ENCODE data around the gene RAD51B.

Gene RAD51B

DNA sequence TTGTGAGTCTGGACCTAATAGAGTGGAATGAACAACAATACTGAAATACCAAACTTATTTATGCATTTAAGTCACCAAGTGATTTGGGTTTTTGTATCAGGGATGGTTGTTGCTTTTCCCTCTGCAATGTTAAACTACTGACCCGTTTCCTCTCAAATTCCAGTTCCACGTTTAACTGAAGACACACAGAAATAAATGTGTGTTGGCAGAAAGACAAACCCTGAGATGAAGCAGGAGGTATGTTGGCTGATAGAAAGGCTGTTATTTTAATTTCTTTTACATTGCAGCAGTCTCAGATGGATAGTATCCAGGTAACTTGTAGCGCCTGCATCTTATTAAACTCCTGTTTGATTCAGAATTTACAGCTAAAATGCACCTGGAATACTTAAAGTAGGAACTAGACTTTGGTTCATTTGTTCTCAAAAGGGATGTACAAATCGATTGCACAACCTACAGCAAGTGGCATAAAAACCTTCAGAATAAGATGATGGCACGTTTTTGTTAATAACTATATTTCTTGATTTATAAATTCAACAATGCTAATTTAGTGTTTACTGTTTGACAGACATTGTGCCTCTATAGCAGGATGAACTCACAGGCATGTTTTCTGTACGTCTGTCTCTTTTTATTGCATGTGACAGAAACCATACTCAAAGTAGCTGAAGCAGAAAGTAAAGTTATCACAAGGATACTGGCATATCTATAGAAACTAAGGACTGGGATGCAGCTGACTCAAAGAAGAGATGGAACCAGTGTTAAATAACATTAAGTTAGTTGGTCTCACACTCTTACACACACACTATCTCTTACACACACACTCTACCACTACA is 567.6 kb downstream of the RAD51B start:
- Histone ChIP-seq H3K27ac (peak overlapping the region in 3 of 21 experiments; percentile 7 to 77 (median 65)), H3K4me3 (no peak overlapping the region)

DNA sequence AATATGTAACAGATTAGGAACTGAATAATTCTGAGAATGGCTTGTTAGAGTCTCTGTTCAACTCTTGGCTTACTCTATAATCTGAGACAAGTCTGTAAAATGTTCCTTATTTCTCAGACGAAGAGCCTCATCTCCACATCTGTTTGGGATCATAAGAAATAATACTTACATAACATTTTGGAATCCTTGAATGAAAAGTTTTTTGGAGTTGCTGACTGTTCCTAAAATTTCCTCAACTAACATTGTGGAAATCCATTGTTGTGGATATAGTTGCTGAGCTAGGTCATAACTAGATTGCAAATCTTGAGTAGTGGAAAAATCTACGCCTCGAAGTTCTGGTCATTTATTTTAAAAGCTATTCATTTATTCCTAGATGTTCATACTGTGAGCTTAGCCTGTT is 570.4 kb downstream of the RAD51B start:
- H3K4me3 ChIP-seq, result no peak overlapping the region
- H3K27ac ChIP-seq, result peak overlapping the region in 10 of 21 experiments; percentile 1 to 83 (median 69)

DNA sequence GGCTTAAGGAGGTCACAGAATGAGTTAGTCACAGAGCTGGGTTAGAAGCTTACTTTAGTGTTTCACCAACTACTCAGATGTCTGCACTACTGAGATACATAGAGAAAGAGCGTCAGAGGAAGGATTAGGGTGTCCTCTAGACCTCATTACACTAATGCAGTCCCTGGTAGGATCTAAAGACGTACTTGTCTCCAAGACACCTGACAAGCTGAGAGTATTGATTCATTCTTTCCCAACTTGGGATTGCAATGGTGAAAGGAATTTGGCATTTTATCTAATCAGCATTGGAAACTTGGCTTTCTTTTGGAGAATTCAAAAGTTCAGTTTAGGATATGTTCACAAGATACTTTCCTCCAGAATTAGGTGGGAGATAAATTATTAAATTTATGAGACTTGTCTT is 571.2 kb downstream of the RAD51B start:
- H3K27ac ChIP-seq, result peak overlapping the region in 11 of 21 experiments; percentile 1 to 83 (median 67)
- H3K4me3 ChIP-seq, result no peak overlapping the region

DNA sequence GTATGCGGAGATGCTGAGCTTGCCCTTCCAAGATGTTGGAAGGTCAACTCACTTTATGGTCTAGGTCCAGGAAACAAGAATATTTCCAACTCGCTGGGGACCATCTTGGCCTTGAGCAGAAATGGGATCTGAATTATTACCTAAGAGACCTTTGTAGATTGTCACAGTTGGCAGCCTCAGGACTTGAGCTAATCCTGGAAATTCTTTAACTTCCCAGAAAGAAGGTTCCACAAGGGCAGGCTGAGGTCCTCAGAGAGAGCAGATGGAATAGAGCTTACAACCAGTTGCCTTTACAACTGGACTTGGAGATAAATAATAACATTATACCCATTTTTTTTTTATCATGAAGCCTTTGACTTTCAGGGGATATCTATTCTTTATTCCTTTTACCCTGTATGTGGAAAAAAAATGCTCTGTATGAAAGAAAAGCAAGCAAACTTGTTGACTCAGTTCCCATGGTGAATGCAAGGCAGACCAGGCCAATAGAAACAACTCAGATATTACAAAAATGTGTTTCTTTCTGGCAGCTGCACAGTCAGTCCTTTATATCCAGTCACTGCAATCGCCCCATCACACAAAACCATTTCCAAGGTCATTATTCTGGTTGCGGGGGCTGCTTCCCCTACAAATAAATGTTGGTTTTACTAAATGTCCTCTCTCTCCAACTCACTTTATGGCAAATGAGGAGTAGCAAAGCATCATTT is 571.9 kb downstream of the RAD51B start:
- peak overlapping the region in 18 of 21 experiments; percentile 10 to 83 (median 67) for H3K27ac ChIP-seq
- H3K4me3 ChIP-seq, result no peak overlapping the region

DNA sequence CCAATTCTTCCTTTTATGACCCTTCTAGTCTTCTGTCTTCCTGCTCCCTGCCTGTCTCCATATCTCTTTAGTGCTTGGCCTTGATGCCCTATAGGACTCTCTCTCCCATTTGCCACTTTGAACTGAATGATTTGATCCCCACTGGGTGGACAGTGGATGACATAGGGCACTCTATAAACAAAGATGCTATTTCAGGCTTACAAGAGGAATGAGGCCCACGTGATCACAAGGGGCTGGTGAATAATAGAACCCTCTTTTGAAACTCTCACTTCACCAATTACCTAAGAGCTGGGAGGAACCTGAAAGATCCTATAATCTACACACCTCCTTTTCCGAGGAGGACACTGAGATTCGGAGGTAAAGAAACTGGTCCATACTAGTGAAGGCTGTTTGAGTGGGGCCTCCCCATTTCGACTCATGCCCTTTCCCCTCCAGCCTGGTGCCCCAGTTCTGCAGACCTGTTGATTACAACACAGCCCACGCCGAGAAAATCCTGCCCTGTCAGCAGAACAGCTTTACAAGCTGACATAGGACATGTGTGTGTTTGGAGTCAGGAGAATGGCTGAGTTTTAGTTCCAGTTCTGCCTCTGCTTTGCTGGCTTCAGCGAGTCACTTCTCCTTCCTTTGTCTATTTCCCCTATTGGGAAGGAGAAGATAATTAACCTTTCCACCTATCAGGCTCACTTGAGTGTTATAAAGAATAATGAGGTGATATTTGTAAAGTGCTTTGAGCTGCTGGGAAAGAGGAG is 573.0 kb downstream of the RAD51B start:
- Histone ChIP-seq H3K27ac (peak overlapping the region in 20 of 21 experiments; percentile 13 to 83 (median 66)), H3K4me3 (no peak overlapping the region)

DNA sequence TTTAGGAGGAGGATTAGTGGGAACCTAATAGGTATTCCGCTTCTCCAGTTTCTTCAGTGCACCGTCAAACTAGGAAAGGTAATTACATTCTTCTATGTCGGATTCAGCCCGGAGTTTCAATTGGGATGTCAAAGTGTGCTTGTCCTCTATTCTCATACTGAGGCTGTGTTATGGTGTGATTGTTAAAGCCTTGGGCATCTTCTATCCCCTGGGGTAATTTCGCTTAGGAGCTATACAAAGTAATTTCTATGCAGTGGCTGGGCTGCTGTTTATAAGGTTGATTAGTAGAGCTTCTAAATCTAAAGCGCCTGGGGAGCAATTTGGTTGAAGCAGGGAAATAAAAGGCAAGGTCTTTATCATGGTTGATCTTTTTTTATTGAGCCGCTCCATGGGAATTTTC is 573.7 kb downstream of the RAD51B start:
- Histone ChIP-seq H3K27ac (peak overlapping the region in 20 of 21 experiments; percentile 13 to 83 (median 66)), H3K4me3 (no peak overlapping the region)

DNA sequence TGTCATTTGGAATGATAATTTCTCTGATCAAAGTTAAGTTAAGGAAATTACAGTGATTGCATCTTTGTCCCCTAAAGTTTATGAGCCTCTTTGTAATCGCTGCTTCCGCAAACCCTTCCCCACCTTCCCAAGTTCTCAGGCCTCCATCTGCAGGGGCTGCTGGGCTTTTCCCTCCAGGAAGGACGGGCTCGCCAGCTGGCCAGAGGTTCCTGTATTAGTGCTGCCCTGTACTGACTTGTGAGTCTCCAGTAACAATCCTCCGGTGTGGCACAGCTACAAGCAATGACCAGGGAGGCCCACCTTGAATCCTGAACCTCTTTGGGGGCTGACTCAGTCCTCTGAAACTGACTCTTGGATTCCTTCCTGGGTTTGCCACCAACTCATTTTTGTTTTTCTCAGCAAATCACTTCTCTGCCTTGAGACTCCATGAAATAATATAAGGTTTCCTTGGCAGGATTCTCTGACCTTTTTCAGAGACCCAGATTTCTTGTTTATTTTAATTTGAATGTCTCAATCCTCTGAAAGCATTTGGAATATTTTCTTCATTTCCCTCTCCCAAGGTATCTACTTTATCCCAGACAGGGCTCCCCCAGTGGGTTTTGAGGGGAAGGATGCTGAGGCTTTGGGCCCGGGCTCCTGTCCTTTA is 574.7 kb downstream of the RAD51B start:
- Histone ChIP-seq H3K27ac (peak overlapping the region in 18 of 21 experiments; percentile 13 to 83 (median 66)), H3K4me3 (no peak overlapping the region)

DNA sequence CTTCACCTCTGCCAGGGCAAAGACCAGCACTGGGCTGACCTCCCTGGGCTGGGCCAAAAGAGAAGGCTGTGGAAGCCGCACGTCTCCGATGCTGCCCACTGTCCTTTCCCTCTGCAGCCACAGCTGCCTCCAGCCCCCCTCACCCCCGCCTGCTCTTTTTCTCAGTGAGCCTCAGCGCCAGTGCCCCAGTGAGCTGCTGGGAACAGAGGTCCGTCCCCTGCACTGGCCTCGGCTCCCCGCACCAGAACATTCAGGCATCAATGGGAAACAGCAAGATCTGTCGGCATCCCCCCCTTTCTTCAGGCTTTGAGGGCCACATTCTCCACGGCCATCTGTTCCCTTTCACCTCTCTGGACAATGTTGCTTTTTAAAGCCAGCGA is 575.2 kb downstream of the RAD51B start:
- peak overlapping the region in 15 of 21 experiments; percentile 13 to 81 (median 67) for H3K27ac ChIP-seq
- H3K4me3 ChIP-seq, result no peak overlapping the region

DNA sequence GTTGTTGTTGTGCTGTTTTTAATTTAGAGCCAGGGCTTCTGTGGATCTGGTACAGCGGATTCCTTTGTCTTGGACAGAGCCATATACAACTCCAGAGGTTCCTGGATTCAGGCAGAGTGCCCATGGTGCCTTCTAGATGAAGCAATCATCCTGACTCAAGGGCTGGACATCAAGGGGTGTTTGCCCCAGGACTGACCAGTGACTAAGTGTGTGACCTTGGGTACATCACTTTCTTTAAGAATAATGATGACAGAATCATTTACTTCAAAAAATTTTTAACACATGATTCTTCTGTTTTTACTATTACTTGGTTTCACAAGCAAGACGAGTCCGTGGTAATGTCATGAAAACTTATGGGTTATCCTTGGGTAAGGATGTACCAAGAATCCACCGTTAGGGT is 576.0 kb downstream of the RAD51B start:
- peak overlapping the region in 12 of 21 experiments; percentile 13 to 81 (median 61) for H3K27ac ChIP-seq
- H3K4me3 ChIP-seq, result no peak overlapping the region

DNA sequence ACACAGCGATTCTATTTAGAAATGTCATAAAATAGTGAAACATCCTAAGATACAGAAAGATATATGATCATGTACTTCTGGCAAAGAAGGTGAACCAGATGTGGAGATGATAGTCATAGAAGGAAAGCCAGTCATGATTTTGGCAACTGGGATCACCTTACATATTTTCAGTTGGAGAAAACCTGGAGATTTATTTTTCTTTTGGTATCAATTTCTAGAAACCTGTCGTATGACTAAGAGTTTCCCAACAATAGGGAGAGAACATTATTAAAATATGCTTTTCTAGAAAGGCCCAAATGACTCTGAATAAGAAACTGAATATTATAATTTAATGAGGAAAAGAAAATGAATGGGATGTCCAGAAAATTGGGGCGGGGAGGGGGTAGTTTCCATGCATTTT is 576.9 kb downstream of the RAD51B start:
- no peak overlapping the region for H3K4me3 ChIP-seq
- peak overlapping the region in 11 of 21 experiments; percentile 3 to 81 (median 47) for H3K27ac ChIP-seq

DNA sequence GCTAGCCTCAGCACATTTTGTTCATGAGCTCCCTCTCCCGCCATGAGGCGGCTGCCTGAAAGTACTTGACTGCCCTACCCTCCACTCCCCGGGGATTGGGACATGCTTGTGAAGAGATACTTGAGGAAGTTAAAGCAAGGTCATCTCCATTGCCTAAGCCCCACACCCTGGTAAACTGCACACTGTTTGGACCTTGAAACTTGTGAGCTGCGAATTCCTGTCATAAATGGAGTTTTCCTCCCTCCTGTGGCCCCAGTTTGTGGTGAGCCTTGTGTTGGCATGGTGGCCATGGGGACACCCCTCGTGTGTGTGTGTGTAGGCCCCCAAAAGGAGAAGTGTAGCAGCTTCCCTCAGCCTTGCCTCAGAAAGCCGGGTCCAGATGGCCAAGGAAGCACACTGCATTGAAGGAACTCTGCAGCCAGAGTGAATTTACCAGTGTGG is 577.8 kb downstream of the RAD51B start:
- Histone ChIP-seq H3K27ac (peak overlapping the region in 20 of 21 experiments; percentile 10 to 81 (median 59)), H3K4me3 (no peak overlapping the region)

DNA sequence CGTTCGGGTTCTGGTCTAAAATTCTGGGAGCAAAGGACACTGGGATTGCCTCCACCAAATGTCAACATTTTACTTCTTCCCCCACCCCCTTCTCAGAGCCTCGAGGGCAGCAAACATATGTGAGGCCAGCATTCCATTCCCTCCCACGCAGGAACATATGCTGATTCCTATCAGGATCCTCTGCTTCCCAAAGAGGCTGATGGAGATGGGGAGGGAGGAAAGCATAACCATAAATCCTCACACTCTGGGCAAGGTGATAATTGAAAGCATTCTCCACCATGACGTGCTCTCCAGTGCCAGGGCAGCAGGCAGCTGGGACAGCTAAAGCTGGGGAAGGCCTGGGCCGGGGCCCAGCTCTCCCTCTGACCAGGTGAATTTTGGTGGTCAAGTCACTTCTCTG is 578.2 kb downstream of the RAD51B start:
- no peak overlapping the region for H3K4me3 ChIP-seq
- H3K27ac ChIP-seq, result peak overlapping the region in 20 of 21 experiments; percentile 10 to 81 (median 58)

DNA sequence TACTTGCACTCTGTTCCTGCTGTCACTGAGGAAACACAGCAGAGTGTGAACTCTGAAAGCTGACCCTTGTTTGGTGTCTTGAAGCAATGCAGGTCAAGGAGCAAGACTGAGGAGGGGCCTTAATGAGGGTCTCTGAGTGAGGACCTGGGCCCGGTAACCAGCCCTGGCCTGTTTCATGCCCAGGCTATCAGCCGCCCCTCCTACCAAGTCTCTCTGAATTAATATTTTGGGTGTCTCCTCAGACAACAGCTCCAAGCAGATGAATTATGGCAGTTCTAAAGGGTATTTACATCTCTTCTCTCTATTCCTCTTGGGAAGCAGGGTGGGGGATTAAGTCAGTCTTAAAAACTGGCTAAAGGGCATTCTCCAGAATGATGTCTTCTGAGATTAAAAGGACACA is 578.8 kb downstream of the RAD51B start:
- peak overlapping the region in 19 of 21 experiments; percentile 10 to 81 (median 59) for H3K27ac ChIP-seq
- H3K4me3 ChIP-seq, result no peak overlapping the region

DNA sequence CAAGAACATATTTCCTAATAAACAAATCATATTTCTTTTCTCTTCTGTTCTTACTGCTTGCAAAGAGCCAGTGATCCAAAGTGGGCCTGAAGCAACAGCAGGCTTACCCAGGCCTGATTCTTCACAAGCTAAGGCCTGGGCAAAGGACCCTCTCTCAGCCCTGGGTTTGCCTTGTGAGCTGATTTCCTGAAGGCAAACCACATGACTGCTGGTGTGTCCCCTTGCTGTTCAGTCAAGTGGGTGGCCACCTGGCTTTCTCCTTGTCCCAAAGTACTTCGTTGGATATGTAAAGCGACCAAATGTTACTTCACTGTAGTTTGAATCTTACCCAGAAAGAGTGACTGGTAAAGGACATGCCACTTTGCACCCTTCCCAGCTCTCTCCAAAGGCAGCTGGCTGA is 580.4 kb downstream of the RAD51B start:
- H3K27ac ChIP-seq, result peak overlapping the region in 14 of 21 experiments; percentile 2 to 72 (median 53)
- H3K4me3 ChIP-seq, result no peak overlapping the region

DNA sequence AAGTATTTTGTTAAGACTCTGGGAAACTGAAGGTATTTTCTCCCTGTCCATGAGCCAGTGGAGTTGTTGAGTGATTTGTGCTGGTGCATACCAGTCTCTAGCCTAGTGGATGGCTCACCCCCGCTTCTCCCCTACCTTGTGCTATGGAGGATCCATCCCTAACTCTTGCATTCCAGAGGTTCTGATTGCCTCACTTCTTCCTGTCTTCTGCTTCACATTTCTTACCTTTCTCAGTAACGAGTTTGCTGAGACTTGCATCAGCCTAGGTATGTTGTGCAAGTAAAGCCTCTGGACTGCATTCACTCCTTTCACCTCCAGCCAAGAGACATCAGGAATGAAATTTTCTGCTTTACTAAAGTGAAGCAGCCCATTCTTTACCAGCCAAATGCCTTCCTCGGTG is 581.7 kb downstream of the RAD51B start:
- Histone ChIP-seq H3K4me3 (no peak overlapping the region), H3K27ac (peak overlapping the region in 11 of 21 experiments; percentile 3 to 75 (median 46))

DNA sequence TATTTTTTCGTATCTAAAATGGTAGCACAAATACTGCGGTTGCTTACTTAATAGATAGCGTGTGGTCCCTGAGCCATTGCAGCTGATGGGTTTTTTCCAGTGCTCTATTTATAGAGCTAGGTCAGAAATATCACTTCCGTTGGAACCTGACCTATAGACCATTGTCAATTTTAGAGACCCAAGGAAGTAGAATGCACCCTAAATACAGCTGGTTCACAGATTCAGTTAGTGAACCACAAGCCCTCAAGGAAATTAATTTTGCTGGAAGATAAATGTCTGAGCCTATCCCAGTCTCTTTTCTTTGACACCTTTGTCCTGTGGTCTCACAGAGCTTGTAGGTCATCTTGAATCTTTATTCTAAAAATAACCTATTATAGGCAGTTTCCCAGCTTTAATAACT is 582.3 kb downstream of the RAD51B start:
- peak overlapping the region in 10 of 21 experiments; percentile 7 to 77 (median 48) for H3K27ac ChIP-seq

DNA sequence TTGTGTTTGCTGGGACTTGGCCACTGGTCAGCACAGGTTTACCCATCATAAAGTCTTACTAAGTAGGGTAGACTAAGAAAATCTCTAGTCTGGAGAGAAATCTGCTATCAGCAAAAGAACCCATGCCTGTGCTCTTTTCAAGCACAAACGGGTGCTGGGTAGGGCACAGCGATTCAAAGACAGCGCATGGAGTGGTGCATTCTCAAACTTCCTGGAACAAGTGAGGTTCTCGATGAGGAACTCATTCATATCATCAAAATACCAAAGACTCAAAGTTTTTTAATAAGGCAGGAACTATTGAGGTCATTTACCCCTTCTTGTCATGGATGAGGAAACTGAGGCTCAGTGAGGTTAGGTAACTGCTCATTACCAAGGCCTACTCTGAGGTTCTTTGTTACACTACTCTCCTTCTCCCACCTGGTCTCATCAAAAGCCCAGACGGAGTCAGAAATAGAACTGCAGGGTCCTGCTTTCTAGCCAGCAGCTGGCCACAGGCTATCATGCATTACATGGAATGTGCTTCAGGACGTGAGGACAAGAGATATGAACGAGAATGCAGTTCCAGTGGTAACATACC is 583.0 kb downstream of the RAD51B start:
- no peak overlapping the region for H3K4me3 ChIP-seq

More for the DNA sequence above, 582.3 kb downstream of the RAD51B start:
- no peak overlapping the region for H3K4me3 ChIP-seq

DNA sequence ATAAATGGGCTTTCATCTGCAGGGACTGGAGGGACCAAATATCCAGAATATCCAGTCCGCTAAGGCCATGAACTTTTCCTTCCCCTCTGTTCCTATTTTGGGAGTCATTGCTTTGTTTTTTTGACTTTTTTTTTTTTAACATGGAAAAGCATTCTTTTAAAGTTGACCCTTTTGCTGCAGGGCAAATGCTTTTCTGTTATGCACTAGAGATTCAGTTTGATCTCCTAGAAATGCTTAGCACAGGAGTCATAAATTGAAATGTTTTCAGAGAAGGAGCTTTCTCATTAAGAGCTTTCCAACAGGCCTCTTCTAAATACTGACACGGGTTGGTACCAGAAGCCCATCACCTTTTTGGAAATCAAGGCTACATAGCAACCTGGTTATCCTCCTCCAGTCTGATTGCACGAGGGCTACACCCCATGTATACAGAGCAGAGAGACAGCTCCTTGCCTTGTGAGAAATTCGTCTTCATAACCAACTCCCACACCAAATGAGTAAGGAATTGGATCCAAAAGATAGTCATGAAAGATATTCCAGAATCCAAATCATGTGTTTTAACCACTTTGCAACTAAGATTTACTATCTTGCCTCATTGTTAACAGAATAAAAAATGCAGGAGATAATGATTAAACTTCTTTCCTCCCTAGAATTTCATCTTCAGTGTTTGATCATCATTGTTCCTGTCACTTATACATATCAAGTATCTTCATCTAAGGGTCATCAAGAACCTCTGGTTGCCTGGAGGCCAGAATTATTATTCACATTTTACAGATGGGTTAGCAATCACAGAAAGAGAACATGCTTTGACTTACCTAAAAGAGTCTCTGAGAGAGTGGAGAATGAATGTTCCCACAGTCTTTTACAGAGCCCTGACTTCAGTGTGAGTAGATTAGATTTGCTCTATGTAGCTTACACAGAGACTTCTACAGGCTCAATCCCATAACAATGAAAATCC is 583.9 kb downstream of the RAD51B start:
- Histone ChIP-seq H3K27ac (peak overlapping the region in 16 of 21 experiments; percentile 7 to 77 (median 51)), H3K4me3 (no peak overlapping the region)

More for the DNA sequence above, 583.0 kb downstream of the RAD51B start:
- H3K27ac ChIP-seq, result peak overlapping the region in 12 of 21 experiments; percentile 7 to 77 (median 50)

All from skin epidermis (tissue), 12 donors.